Epidermal melanocyte (primary cell): ENCODE data around the gene CHMP4A.
"Not testable (repeated sequence)": the region's sequence is repeated elsewhere in the genome, so short reads cannot be mapped to it uniquely, and the experiment has no call there.

Experiments
- DNase-seq: peaks from one replicate; pipeline ENCODE4 v3.0.0; 2011; ENCODE audit warnings: low spot score; ENCODE audit not compliant: insufficient read length

The CHMP4A gene

GRCh38 chr14:24247422-24247821 lies 34.1 kb upstream of the CHMP4A start:
- no peak for DNase-seq

GRCh38 chr14:24246765-24247212 lies 33.5 kb upstream of the CHMP4A start:
- DNase-seq = no peak

GRCh38 chr14:24245350-24245749 lies 32.1 kb upstream of the CHMP4A start:
- DNase-seq = not testable (repeated sequence)

GRCh38 chr14:24243336-24243836 lies 30.1 kb upstream of the CHMP4A start:
- no peak for DNase-seq

GRCh38 chr14:24241829-24242443 lies 28.6 kb upstream of the CHMP4A start:
- peak; percentile 96 for DNase-seq

GRCh38 chr14:24240110-24240918 lies 27.0 kb upstream of the CHMP4A start:
- DNase-seq = no peak

- no peak for DNase-seq
Observed at GRCh38 chr14:24238527-24239037, 25.3 kb upstream of the CHMP4A start.

GRCh38 chr14:24238123-24238522 lies 24.8 kb upstream of the CHMP4A start:
- DNase-seq = no peak

GRCh38 chr14:24237463-24237955 lies 24.2 kb upstream of the CHMP4A start:
- DNase-seq = no peak

GRCh38 chr14:24236689-24237462 lies 23.6 kb upstream of the CHMP4A start:
- DNase-seq = no peak

- DNase-seq = no peak
Observed at GRCh38 chr14:24235804-24236688, 22.8 kb upstream of the CHMP4A start.

GRCh38 chr14:24234095-24235005 lies 21.1 kb upstream of the CHMP4A start:
- DNase-seq = no peak

GRCh38 chr14:24233538-24233866 lies 20.2 kb upstream of the CHMP4A start:
- DNase-seq = no peak

GRCh38 chr14:24232645-24233537 lies 19.6 kb upstream of the CHMP4A start, which contains the start of gene GMPR2:
Gene GMPR2, plus strand, starts transcription at chr14:24232929. Its CDS starts 325 bp downstream, at chr14:24233254.
- DNase-seq = peak; percentile 45

GRCh38 chr14:24232121-24232644 lies 18.9 kb upstream of the CHMP4A start, which contains the start of gene NEDD8:
Gene NEDD8, minus strand, starts transcription at chr14:24232367. Its CDS starts 100 bp downstream, at chr14:24232267.
- DNase-seq = peak; percentile 82

- no peak for DNase-seq
Observed at GRCh38 chr14:24231263-24232120, 18.2 kb upstream of the CHMP4A start.

GRCh38 chr14:24228902-24229301 lies 15.6 kb upstream of the CHMP4A start:
- no peak for DNase-seq
